Tibial artery (tissue), 4 donors: ENCODE measurements around the gene NMNAT3.

Experiments used
- DNase-seq, 2 donors: peaks; one replicate each; pipeline ENCODE4 v3.0.0-alpha.2; 2019
- H3K27ac ChIP-seq, 2 donors: fragments of 200-600 bp; sonication (generic) in 1 of 2; 1 replicate in 1 of 2; 2 replicates in 1 of 2; pipeline ENCODE4 v1.5.1; 2018 to 2019; ENCODE audit warnings: mild to moderate bottlenecking in 1 of 2
- H3K27me3 ChIP-seq, 2 donors: fragments of 200-600 bp; sonication (generic) in 1 of 2; one replicate each; pipeline versions ENCODE4 v1.5.1 to v1.6.0; 2016 to 2019
- H3K36me3 ChIP-seq, 3 donors: fragments of 200-600 bp; sonication (generic) in 2 of 3; one replicate each; pipeline ENCODE4 v1.5.1; 2016 to 2019; ENCODE audit warnings: mild to moderate bottlenecking in 2 of 3
- H3K4me1 ChIP-seq, 4 donors: fragments of 200-600 bp; sonication (generic) in 2 of 4; 1 replicate in 3 of 4; 2 replicates in 1 of 4; pipeline ENCODE4 v1.5.1; 2016 to 2019
- H3K4me3 ChIP-seq, 2 donors: fragments of 200-600 bp; sonication (generic) in 1 of 2; 1 replicate in 1 of 2; 2 replicates in 1 of 2; pipeline ENCODE4 v1.5.1; 2018 to 2019; ENCODE audit warnings: mild to moderate bottlenecking in 2 of 2
- H3K9me3 ChIP-seq, 3 donors: fragments of 200-600 bp; sonication (generic) in 1 of 3; one replicate each; pipeline ENCODE4 v1.5.1; 2016 to 2019
- CTCF ChIP-seq, 2 experiments: fragments of 200-600 bp in 1 of 2; fragments of 450-650 bp in 1 of 2; IDR thresholded peaks; one replicate each; pipeline ENCODE4 v1.5.1; 2017 to 2019; ENCODE audit warnings: antibody characterized with exemption in 2 of 2, mild to moderate bottlenecking in 1 of 2, moderate library complexity in 1 of 2
- intact Hi-C: fragments of 100-400 bp; cut with DNase I; formaldehyde crosslinking; loops from one replicate; pipeline ENCODE4 v1.15.0; 2023; ENCODE audit warnings: low total_unique reads

NMNAT3 gene

GRCh38 chr3:139518926-139519842 is 158.6 kb downstream of the NMNAT3 start:
- H3K9me3 ChIP-seq: no peaks in the 10 kb centered on the region
- DNase-seq: no peak
- H3K36me3 ChIP-seq: peaks cover 0 to 8% (median 0%) of the 10 kb centered on the region in 3 donors
- H3K4me1 ChIP-seq: no peaks in the 10 kb centered on the region
- intact Hi-C loops: no loop called here
- no peak overlapping the region for H3K4me3 ChIP-seq
- TF ChIP-seq CTCF (IDR thresholded peaks at IDR 0.05): no peak
- no peaks in the 10 kb centered on the region for H3K27me3 ChIP-seq
- no peak overlapping the region for H3K27ac ChIP-seq

DNA sequence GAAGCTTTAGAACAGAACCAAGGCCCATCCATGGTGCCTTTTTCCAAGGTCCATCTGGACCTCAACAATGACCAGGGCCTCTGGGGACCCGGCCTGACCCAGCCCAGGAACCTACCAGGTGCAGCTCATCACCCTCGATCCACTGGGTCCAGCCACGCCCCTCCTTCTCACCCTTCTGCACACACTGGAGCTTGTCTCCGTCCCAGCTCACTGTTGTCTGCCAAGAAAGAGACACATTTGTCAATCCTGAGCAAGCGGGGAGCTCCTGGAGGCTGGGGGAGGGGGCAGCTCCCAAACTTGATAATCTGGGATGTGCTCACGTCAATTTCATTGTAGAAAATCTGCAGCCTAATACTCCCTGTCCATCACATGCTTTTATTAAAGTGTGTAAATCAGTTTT is 159.5 kb downstream of the NMNAT3 start:
- Histone ChIP-seq H3K36me3 (peaks cover 0 to 8% (median 0%) of the 10 kb centered on the region in 3 donors), H3K4me1 (no peaks in the 10 kb centered on the region), H3K9me3 (no peaks in the 10 kb centered on the region), H3K27me3 (no peaks in the 10 kb centered on the region), H3K4me3 (no peak overlapping the region), H3K27ac (no peak overlapping the region)
- intact Hi-C loops: no loop called here
- TF ChIP-seq CTCF (IDR thresholded peaks at IDR 0.05): no peak
- DNase-seq: no peak

- H3K4me3 ChIP-seq: no peak overlapping the region
- H3K9me3 ChIP-seq: no peaks in the 10 kb centered on the region
- peaks cover 0 to 8% (median 0%) of the 10 kb centered on the region in 3 donors for H3K36me3 ChIP-seq
- H3K27me3 ChIP-seq: no peaks in the 10 kb centered on the region
- intact Hi-C loops: no loop called here
- no peak for DNase-seq
- H3K4me1 ChIP-seq: no peaks in the 10 kb centered on the region
- H3K27ac ChIP-seq: no peak overlapping the region
- no peak for TF ChIP-seq CTCF (IDR thresholded peaks at IDR 0.05)
These were observed 160.3 kb downstream of the NMNAT3 start for GRCh38 chr3:139517321-139518065.

DNA sequence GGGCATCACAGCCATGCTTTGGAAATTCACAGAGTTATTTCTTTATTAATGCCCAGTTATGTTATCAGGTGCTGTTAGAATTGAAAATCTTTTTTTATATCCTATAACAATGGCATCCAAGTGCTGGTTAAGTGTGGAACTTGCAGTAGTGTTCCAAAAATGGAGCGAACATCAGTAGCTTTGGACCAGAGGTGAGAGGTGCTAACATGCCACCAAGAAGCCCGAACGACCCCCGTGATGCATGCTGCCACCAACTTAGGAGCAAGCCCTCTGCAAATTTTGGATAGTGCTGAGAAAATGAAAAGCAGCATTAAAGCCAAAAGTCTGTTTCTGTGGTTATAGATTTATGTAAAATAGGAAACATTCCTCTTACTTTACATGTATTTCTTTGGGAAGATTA is 163.0 kb downstream of the NMNAT3 start:
- no peaks in the 10 kb centered on the region for H3K9me3 ChIP-seq
- H3K27ac ChIP-seq: no peak overlapping the region
- H3K4me1 ChIP-seq: no peaks in the 10 kb centered on the region
- intact Hi-C loops: no loop called here
- H3K4me3 ChIP-seq: no peak overlapping the region
- no peaks in the 10 kb centered on the region for H3K27me3 ChIP-seq
- H3K36me3 ChIP-seq: peaks cover 0 to 8% (median 0%) of the 10 kb centered on the region in 3 donors
- no peak for DNase-seq
- TF ChIP-seq CTCF (IDR thresholded peaks at IDR 0.05): no peak
